GM12864 (cell line): ENCODE results near the gene CLASP2.
A peak's percentile ranks its signal among the peaks of the same experiment; 100 is the strongest.

Source experiments
- DNase-seq: peaks from one replicate; pipeline ENCODE4 v3.0.0-alpha.2; 2011; ENCODE audit warnings: low read depth
- H3K4me3 ChIP-seq: 2 replicates; pipeline ENCODE4 v1.5.1; 2011; ENCODE audit warnings: mild to moderate bottlenecking, low read depth, low read length, control low read depth
- TF ChIP-seq, protein P1 (sequence below): IDR thresholded peaks from 2 replicates; pipeline ENCODE4 v1.5.1; 2011; ENCODE audit warnings: low read depth, mild to moderate bottlenecking, moderate library complexity, low read length, control low read depth, inconsistent platforms; ENCODE audit errors: missing control alignments

Gene CLASP2

GRCh38 chr3:33645060-33645647, 72.9 kb downstream of the CLASP2 start:
- H3K4me3 ChIP-seq, result no peak overlapping the region
- DNase-seq, result no peak
- TF ChIP-seq, protein P1, sequence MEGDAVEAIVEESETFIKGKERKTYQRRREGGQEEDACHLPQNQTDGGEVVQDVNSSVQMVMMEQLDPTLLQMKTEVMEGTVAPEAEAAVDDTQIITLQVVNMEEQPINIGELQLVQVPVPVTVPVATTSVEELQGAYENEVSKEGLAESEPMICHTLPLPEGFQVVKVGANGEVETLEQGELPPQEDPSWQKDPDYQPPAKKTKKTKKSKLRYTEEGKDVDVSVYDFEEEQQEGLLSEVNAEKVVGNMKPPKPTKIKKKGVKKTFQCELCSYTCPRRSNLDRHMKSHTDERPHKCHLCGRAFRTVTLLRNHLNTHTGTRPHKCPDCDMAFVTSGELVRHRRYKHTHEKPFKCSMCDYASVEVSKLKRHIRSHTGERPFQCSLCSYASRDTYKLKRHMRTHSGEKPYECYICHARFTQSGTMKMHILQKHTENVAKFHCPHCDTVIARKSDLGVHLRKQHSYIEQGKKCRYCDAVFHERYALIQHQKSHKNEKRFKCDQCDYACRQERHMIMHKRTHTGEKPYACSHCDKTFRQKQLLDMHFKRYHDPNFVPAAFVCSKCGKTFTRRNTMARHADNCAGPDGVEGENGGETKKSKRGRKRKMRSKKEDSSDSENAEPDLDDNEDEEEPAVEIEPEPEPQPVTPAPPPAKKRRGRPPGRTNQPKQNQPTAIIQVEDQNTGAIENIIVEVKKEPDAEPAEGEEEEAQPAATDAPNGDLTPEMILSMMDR, result no peak

DNA sequence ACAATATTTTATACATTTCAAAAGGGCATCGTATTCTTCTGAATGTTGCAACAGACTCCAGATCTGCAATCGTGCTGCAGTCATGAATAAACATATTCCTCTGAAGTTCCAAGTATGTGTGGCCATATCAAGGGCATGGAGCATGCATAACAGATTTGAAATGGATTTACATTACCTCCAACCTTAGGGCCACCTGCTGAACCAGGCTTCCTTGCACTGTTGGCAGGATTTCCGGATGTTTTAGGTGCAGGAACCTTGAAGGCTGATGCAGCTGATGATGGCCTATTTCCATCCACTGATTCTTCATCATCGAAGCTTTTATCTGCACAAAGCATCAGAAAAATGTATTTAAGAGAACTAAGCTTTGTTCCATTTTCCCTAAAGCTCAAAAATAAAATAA, 73.5 kb downstream of the CLASP2 start:
- H3K4me3 ChIP-seq, result no peak overlapping the region
- DNase-seq, result no peak
- TF ChIP-seq, protein P1, result no peak

DNA sequence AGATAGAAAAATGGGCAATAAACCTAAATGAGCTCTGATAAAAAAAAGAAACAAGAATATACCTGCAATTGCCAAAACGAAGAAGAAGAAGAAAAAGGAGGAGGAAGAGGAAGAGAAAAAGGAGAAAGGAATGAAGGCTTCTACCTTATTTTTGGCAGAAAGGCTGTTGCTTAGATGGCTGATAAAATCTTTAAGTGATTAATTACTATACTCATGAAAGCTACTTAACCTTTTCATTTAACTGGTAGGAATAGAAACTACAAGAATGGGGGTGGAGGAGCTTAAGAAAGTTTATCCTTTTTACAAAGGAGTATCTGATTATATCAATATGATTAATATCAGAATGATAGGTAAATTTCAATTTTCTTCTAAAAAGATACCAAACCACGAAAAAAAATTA, 75.2 kb downstream of the CLASP2 start:
- no peak overlapping the region for H3K4me3 ChIP-seq
- TF ChIP-seq, protein P1, result no peak

DNA sequence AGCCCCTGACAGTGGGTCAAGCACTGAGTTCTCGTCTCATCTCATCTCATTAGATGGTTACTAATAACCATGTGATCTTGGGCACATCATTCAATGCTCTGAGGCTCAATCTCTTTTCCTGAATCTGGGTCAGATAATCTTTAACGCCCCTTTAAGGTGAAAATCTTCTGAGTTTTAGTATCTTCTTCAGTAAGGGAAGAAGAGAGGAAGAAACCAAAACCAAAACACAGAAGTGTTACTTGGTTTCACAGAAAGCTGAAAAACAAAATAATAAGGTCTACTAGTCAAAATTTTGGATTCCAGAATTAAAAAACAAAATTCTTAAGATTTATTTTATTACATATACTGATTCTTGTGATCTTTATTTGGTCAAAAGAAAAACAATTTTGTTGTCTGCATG, 78.2 kb downstream of the CLASP2 start:
- TF ChIP-seq, protein P1, result no peak
- no peak for DNase-seq
- H3K4me3 ChIP-seq, result no peak overlapping the region

More for the DNA sequence above, 75.2 kb downstream of the CLASP2 start:
- DNase-seq, result no peak

GRCh38 chr3:33637482-33637881, 80.6 kb downstream of the CLASP2 start:
- no peak for DNase-seq
- TF ChIP-seq, protein P1, result no peak
- H3K4me3 ChIP-seq, result no peak overlapping the region

GRCh38 chr3:33636125-33636850, 81.8 kb downstream of the CLASP2 start:
- DNase-seq, result peak; percentile 33
- TF ChIP-seq, protein P1, result peak; percentile 54

GRCh38 chr3:33634262-33634661, 83.8 kb downstream of the CLASP2 start:
- H3K4me3 ChIP-seq, result no peak overlapping the region
- TF ChIP-seq, protein P1, result no peak
- no peak for DNase-seq

More at GRCh38 chr3:33636125-33636850, 81.8 kb downstream of the CLASP2 start:
- H3K4me3 ChIP-seq, result no peak overlapping the region
